A673 (cell line): Measurements from ENCODE around the gene NKX2-8. TPM values are rescaled to one million over a fixed set of nuclear protein-coding genes. Genes with fewer than 3 reads are reported as not detected.
"Not testable (repeated sequence)": the region's sequence is repeated elsewhere in the genome, so short reads cannot be mapped to it uniquely, and the experiment has no call there.

Experiments used
- BruUV-seq: library from RNA; stranded (reverse); fragments of 400-500 nt; replicated peaks from 2 replicates; lab custom pipeline; 2021; lab: Mats Ljungman, UMichigan
- CTCF ChIA-PET: fragments of 300-600 bp; sonication (Branson Sonifier 250); formaldehyde crosslinking; loops from one replicate; lab custom pipeline; 2022; ENCODE audit warnings: antibody characterized with exemption; lab: Charles Lee
- POLR2A ChIA-PET: fragments of 300-600 bp; sonication (Branson Sonifier 250); formaldehyde crosslinking; loops from one replicate; lab custom pipeline; 2022; ENCODE audit warnings: antibody characterized with exemption; ENCODE audit not compliant: low non-redundant PET; lab: Charles Lee
- DNase-seq: peaks from one replicate; pipeline ENCODE4 v3.0.0-alpha.2; 2015; ENCODE audit warnings: low spot score
- H3K27ac ChIP-seq: fragments of 200-600 bp; sonication (generic); 2 replicates; pipeline ENCODE4 v1.5.1; 2016; ENCODE audit warnings: mixed run types, low read depth, mild to moderate bottlenecking, mixed read lengths, antibody characterized with exemption, low read length; ENCODE audit not compliant: poor library complexity, severe bottlenecking
- H3K27me3 ChIP-seq: fragments of 200-600 bp; sonication (generic); replicated peaks from 2 replicates; pipeline ENCODE4 v1.6.1; 2017; ENCODE audit warnings: mixed run types, low read depth, mild to moderate bottlenecking, mixed read lengths, antibody characterized with exemption, low read length; ENCODE audit not compliant: insufficient read depth, poor library complexity
- H3K36me3 ChIP-seq: fragments of 200-600 bp; sonication (generic); 2 replicates; pipeline ENCODE4 v1.6.1; 2016; ENCODE audit warnings: mixed run types, mild to moderate bottlenecking, mixed read lengths, antibody characterized with exemption, low read length; ENCODE audit not compliant: insufficient read depth, poor library complexity, severe bottlenecking
- H3K4me1 ChIP-seq: fragments of 200-600 bp; sonication (generic); 2 replicates; pipeline ENCODE4 v1.6.1; 2017; ENCODE audit warnings: mixed run types, mild to moderate bottlenecking, mixed read lengths, antibody characterized with exemption, low read length; ENCODE audit not compliant: insufficient read depth, poor library complexity, severe bottlenecking
- H3K4me3 ChIP-seq: fragments of 200-600 bp; sonication (generic); 2 replicates; pipeline ENCODE4 v1.5.1; 2016; ENCODE audit warnings: low read depth, mixed run types, mild to moderate bottlenecking, mixed read lengths, low read length; ENCODE audit not compliant: poor library complexity, severe bottlenecking
- H3K9me3 ChIP-seq: fragments of 200-600 bp; sonication (generic); 2 replicates; pipeline ENCODE4 v1.6.1; 2016; ENCODE audit warnings: mixed run types, low read depth, mild to moderate bottlenecking, mixed read lengths, antibody characterized with exemption, low read length; ENCODE audit not compliant: poor library complexity, severe bottlenecking
- CTCF ChIP-seq: fragments of 300-800, 200-600 bp; sonication (generic); conservative IDR thresholded peaks from 2 replicates; pipeline ENCODE4 v1.5.1; 2017; ENCODE audit warnings: low read depth, mild to moderate bottlenecking, antibody characterized with exemption, low read length, moderate library complexity, mixed read lengths
- EZH2 ChIP-seq: fragments of 200-600 bp; sonication (generic); IDR thresholded peaks from 2 replicates; pipeline ENCODE4 v1.6.1; 2017; ENCODE audit warnings: borderline replicate concordance, low read depth, mild to moderate bottlenecking, mixed read lengths, antibody characterized with exemption, low read length; ENCODE audit not compliant: poor library complexity, severe bottlenecking
- intact Hi-C: fragments of 100-400 bp; cut with micrococcal nuclease; formaldehyde crosslinking; loops from one replicate; pipeline ENCODE4 v1.10.0; 2022; ENCODE audit not compliant: unreplicated experiment
- total RNA-seq: library from RNA; stranded (reverse); gene quantifications from 2 replicates; pipeline ENCODE4 v1.2.3, GENCODE V29; 2021

The NKX2-8 gene
- total RNA-seq, 1 experiment from 2014 or later, result not detected

- H3K4me3 ChIP-seq, result no peak overlapping the region
- intact Hi-C loops, result loop anchor here (5.0 kb wide), 2 partner anchors 391 to 601 kb away; no protein-coding TSS in a partner anchor
- DNase-seq, result no peak
- H3K9me3 ChIP-seq, result no peaks in the 10 kb centered on the region
- H3K27ac ChIP-seq, result no peak overlapping the region
- BruUV-seq, result no TSS peak
- no peaks in the 10 kb centered on the region for H3K4me1 ChIP-seq
- TF ChIP-seq CTCF, result no peak
- no peak for TF ChIP-seq EZH2
- H3K36me3 ChIP-seq, result no peaks in the 10 kb centered on the region
- ChIA-PET CTCF (no interaction called here), POLR2A (no interaction called here)
- H3K27me3 ChIP-seq, result peaks cover 12% of the 10 kb centered on the region
These were observed 31.5 kb downstream of the NKX2-8 start for GRCh38 chr14:36550899-36551298.

GRCh38 chr14:36544280-36544679, 38.1 kb downstream of the NKX2-8 start:
- H3K9me3 ChIP-seq, BruUV-seq, H3K4me1 ChIP-seq, DNase-seq, H3K36me3 ChIP-seq, H3K27ac ChIP-seq, H3K4me3 ChIP-seq, intact Hi-C loops, POLR2A ChIA-PET: not testable (repeated sequence)
- CTCF ChIA-PET, result interaction anchor here (1.5 kb wide), 1 partner anchor 19 kb away, joined by 11 read pairs; no protein-coding TSS in a partner anchor
- H3K27me3 ChIP-seq, result peaks cover 48% of the 10 kb centered on the region

GRCh38 chr14:36538051-36538450, 44.4 kb downstream of the NKX2-8 start:
- H3K4me1 ChIP-seq, result no peaks in the 10 kb centered on the region
- ChIA-PET POLR2A (no interaction called here), CTCF (no interaction called here)
- H3K9me3 ChIP-seq, result no peaks in the 10 kb centered on the region
- no peaks in the 10 kb centered on the region for H3K36me3 ChIP-seq
- DNase-seq, result no peak
- H3K27ac ChIP-seq, result no peak overlapping the region
- intact Hi-C loops, result no loop called here
- TF ChIP-seq EZH2 (no peak), CTCF (no peak)
- BruUV-seq, result no TSS peak
- H3K27me3 ChIP-seq, result peaks cover 80% of the 10 kb centered on the region
- no peak overlapping the region for H3K4me3 ChIP-seq

Other genes starting within 250 kb of the NKX2-8 start
- gene NKX2-1, start 62.4 kb downstream of the NKX2-8 start, total RNA-seq, result not detected in 2 replicates
- gene PAX9, start 79.2 kb upstream of the NKX2-8 start, total RNA-seq, result 23.4 and 26.2 TPM in 2 replicates